ENCODE measurements around the gene AK2. TPM values are rescaled to one million over a fixed set of nuclear protein-coding genes. Genes with fewer than 3 reads are reported as not detected.

AK2 gene
- total RNA-seq, 2 experiments from 2014 or later, result 384 TPM

DNA sequence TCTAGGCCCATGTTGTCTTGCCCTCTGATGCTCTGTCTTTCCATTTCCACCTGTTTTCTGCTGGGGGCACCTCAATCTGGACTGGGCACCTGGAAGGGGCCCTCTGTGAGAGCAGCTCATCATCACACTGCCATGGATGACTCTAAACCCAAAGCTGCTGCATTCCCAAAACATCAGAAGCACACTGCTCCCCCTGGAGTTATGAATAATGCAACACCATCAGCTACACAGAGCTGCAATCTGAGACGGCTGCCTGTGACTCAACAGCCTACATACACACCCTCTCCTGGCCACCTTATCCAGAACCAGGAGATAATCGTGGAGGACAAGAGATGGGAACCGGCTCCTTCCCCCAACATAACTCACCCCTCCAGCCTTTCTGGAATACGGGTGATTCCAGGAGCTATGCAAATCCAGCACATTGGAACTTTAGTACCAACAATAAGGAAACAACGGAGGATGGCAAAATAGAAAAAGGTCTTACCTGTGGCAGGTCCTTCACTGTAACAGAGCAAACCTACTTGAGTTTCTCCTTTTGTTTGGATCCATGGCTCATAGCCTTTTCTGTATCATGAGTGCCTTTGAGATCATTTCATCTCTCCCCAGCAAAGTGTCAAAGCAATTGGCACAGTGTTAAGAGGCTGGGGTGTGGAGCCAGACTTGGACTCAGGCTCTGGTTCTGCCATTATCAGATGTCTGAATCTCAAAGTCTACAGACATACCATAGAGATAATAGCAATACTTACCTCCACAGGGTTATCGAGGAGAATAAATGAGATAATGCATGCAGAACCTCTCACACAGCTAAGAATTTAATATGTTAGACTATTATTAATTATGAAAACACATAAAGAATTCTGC, 29.3 kb downstream of the AK2 start:
- ChIA-PET CTCF (interaction anchor here (1.1 kb wide), 2 partner anchors 10 to 30 kb away, joined by 3 read pairs; no protein-coding TSS in a partner anchor), POLR2A (no interaction called here)

DNA sequence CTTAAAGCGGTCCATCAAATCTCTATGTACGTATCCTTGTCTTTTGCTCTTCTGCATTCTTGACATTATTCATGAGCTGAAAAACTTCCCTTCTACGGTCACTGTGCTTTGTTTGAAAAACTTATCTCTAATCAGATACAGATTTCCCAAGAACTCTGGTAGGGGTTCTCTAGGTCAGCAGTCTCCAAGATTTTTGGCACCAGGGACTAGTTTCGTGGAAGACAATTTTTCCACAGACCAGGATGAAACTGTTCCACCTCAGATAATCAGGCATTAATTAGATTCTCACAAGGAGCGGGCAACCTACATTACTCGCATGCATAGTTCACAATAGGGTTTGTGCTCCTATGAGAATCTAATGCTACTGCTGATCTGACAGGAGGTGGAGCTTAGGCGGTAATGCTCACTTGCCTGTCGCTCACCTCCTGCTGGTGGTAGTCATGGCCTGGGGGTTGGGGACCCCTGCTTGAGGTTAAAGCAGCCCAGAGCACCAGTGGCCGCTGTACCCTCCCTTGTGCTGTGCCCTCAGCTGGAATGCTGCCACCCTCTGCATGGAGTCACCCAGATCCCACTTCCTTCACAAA, 30.8 kb downstream of the AK2 start:
- ChIA-PET CTCF (interaction anchor here (0.9 to 1.4 kb wide), 5 partner anchors 9 to 72 kb away, joined by 3 to 5 read pairs (median 4); no protein-coding TSS in a partner anchor), POLR2A (no interaction called here)

DNA sequence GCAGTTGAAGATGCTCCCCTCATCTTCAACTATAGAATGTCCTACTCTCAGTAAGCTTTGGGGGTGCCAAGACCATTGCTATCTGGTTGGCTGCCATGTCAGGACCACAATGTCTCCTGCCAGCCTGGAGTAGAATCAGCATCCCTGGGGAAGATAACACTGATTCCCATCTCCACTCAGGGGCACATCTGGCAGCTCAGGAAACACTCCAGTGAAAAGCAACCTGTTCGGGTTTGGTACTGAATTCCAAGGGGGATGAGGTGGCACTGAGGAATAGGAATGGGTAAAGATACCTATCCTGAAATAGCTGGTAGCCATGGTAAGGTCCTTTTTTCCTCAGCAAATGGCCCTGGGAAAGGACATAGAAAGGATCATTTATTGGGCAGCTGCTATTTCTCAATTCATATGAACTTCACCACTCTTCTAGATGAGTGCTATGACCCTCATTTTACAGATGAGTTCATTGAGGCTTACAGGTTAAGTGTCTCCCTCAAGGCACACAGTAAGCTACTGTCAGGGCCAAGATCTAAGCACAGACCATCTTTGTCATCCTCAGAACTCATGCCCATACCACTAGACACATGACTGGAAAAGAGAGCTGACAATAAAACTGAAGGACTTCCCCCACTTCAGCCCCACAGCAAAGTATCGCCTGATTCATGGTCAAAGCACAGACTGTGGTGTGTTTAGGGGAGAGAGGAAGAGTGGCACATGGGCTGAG, 31.4 kb downstream of the AK2 start:
- ChIA-PET CTCF (interaction anchor here (0.9 to 1.4 kb wide), 5 partner anchors 9 to 72 kb away, joined by 3 to 5 read pairs (median 4); no protein-coding TSS in a partner anchor), POLR2A (interaction anchor here (1.0 kb wide), 1 partner anchor 42 kb away, joined by 3 read pairs; no protein-coding TSS in a partner anchor)

DNA sequence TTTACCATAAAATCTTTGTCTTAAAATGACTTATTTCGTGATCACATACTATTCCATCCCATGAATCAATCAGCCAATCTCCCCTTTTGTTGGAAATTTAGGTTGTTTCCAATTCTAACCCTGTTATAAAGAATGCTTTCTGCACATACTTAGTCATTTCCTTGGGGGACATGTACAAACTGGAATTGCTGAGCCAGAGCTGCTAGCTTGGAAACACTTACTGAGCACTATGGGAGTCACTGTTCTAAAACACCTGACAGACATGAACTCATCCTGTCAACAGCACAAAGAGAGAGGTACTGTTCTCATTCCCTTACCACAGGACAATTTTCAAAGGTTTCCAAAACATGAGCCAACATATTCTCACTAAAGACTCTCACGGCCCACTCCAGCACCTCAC, 32.1 kb downstream of the AK2 start:
- CTCF ChIA-PET, result interaction anchor here (0.9 to 1.4 kb wide), 3 partner anchors 42 to 71 kb away, joined by 3 to 4 read pairs (median 4); no protein-coding TSS in a partner anchor
- POLR2A ChIA-PET, result interaction anchor here (1.0 kb wide), 1 partner anchor 41 kb away, joined by 3 read pairs; no protein-coding TSS in a partner anchor

DNA sequence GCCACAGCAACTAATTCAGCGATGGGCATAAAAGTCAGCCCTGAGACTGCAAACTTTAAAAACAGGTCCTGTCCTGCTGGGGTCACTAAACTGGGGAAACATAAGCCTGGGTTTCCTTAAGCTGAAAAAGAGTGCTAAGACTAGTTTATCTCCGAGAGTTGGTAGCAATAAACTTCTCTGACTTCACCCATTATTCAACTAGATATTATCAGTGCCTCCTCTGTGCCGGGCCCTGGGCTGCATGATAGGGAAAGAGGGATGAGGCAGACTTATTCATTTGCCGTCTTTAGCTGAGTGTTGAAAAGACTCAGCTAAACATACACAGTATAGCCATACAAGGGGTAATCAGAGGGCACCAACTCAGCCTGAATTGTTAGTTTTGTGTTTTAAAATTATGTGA, 33.0 kb downstream of the AK2 start:
- CTCF ChIA-PET, result interaction anchor here (1.1 kb wide), 1 partner anchor 70 kb away, joined by 3 read pairs; no protein-coding TSS in a partner anchor
- POLR2A ChIA-PET, result no interaction called here

DNA sequence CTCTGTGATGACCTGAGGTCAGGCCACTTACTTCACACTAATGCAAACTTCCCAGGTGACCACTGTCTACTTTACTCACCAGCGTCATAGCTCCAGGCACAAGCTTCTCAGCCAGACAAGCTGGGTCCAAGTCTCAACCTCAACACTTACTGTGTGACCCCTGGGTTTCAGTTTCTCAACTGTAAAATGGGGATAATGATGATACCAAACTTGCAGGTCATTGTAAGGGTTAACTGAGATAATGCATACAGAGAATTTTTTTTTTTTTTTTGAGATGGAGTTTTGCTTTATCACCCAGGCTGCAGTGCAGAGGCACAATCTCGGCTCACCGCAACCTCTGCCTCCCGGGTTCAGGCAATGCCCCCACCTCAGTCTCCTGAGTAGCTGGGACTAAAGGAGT, 34.7 kb downstream of the AK2 start:
- ChIA-PET POLR2A (no interaction called here), CTCF (interaction anchor here (0.7 to 1.0 kb wide), 3 partner anchors 13 to 52 kb away, joined by 3 to 4 read pairs (median 3); no protein-coding TSS in a partner anchor)

DNA sequence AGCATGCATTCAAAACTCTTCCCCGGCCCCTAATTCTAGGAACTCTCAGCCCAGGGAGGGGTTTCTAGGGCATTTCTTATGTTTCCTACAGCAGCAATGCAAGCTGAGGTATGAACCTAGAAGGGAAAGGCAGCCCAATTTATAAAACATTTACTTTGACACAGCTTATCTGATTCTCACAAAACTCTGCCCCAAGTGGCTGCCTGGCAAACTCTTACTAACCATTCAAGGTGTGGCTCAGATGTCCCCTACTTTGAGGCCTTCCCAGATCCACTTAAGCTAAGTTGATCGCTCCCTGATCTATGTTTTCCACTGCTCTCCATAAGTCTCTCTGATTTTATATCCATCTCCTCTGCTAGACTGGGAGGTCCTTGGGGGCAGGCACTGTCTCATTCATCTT, 35.4 kb downstream of the AK2 start:
- ChIA-PET CTCF (interaction anchor here (1.0 kb wide), 1 partner anchor 53 kb away, joined by 3 read pairs; no protein-coding TSS in a partner anchor), POLR2A (no interaction called here)

DNA sequence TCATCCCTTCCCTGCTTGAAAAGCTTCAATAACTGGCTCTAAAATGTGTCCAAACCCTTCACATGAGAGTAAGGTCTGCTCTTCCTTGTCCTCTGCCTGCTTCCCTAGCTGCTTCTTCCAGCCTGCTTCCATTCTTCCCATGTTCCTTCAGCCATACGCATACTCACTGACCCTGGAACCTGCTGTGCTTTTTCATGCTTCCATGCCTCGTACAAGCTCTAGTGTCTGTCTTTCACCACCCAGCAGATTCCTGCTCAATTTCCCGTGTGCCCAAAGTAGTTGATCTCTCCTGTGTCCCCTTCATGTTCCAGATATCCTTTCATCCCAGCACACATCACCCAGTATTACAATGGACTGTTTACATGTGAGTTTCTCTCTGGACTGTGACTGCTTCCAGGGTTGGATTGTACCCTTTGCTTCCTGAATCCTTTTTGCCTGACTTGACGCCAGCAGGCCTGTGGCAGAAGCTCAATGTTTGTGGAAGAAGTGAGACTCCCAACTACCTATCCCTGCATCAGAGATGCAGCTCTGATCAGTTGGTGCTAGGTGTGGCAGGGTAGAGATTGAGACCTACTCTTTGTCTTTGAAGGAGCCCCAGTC, 36.2 kb downstream of the AK2 start:
- ChIA-PET CTCF (no interaction called here), POLR2A (no interaction called here)

DNA sequence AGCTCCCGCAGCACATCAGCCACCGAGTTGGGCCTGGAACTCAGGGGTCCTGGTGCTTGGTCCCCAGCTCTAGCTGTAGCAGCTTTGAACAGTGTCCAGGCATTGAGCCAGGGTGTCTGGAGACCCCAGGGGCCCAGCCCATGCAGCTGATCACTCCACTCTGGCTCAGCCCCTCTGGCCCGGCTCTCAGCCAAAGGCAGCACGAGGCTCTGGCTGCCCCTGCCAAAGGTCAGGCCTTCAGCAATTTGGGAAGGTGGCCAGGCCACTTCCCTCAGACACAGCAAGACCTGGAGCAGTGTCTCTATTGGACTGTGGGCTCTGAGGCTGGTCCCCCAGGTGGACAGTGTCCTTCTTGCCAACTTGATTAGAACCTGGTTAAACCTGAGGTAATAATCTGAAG, 37.7 kb downstream of the AK2 start:
- ChIA-PET POLR2A (no interaction called here), CTCF (no interaction called here)

DNA sequence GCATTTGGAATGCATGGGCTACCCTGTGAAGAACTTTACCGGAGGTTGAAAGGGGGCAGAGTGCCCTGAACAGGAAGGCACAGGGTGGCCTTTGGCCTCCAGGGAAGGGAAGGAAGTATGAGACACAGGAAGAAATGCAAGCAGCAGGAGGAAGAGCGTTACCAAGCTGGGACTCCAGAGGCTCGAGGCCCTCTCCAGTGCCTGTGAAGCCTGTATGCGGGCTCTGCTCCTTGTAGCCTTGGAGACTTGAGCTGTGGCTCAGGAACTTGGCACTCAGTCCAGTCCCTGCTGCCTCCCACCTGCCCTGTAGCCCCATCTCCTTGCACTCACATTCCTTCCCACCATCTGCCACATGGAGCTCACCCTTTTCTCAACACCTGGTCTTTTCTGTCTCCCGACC, 38.6 kb downstream of the AK2 start:
- ChIA-PET CTCF (interaction anchor here (0.6 to 0.9 kb wide), 2 partner anchors 9 to 92 kb away, joined by 3 to 4 read pairs; no protein-coding TSS in a partner anchor), POLR2A (interaction anchor here (0.6 kb wide), 1 partner anchor 130 kb away, joined by 3 read pairs; no protein-coding TSS in a partner anchor)

DNA sequence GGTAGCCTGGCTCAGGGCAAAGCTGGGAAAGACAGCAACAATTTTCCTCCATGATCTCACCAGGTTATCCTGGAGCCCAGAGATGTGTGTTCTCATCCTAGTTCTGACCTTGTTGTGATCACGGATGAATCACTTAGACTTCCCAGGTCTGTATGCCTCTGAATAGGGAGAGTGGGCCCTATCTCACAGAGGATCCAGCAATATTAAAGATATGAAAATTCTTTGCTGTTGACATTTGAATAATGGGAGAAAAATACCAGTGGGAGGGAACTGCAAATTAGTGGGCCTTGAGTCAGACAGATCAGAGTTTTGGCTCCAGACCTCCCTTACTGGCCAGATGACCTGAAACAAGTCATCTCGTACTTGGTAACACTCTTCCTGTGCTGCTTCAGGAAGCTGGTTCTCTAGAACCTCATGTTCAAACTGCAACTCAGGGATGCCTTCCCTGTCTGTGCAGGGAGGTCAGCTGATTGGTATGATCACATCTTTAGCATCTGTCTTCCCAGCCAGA, 39.2 kb downstream of the AK2 start:
- ChIA-PET CTCF (interaction anchor here (0.6 to 2.0 kb wide), 3 partner anchors 8 to 92 kb away, joined by 3 to 5 read pairs (median 4); no protein-coding TSS in a partner anchor), POLR2A (no interaction called here)

DNA sequence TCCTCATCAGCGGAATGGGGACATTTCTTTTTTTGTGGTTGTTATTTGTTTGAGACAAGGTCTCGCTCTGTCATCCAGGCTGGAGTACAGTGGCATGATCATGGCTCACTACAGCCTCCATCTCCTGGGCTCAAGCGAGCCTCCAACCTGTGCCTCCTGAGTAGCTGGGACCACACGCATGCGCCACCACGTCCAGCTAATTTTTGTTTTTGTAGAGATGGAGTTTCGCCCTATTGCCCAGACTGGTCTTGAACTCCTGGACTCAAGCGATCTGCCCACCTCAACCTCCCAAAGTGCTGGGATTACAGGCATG, 43.4 kb downstream of the AK2 start:
- ChIA-PET POLR2A (interaction anchor here (0.8 kb wide), 1 partner anchor 40 kb away, joined by 3 read pairs; no protein-coding TSS in a partner anchor), CTCF (interaction anchor here (0.6 to 1.4 kb wide), 2 partner anchors 9 to 42 kb away, joined by 3 read pairs; no protein-coding TSS in a partner anchor)

DNA sequence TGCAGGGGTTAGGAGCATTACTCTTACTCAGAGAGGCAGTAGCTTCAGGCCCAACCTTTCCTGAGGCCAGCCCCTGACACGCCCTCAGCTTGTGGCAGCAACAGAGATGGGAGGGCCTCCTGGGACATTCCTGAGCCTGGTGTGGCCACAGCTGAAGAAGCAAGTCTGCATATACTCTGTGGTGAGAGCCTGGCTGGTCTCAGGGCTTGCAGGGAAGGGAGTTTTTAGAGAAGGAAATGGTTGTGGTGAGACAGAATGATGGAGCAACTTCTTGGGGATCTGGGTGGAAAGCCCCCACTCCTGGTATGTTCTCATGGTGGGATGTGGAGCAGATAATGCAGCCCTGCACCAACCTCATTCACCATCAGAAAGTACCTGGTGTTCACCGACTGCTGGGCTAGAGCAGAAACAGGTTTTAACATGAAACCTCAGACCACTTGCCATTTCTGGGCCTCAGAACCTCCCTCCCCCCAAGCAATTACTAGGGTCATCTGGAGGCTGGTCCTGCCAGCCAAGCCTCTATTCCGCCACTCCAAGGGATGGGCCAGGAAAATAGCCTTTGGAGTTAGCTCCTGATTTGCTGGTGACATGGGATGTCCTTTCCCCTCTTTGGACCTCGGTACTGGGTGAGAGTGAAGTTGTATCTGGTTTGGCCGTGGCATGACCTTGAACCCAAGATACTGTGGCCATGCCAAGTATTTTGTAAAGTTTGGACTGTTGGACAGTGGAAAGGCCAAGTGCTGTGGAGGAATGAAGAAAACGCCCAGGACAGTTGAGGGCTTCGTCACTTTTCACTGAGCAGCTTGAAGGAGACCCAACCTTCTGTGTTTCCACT, 44.0 kb downstream of the AK2 start:
- ChIA-PET CTCF (interaction anchor here (0.6 kb wide), 1 partner anchor 41 kb away, joined by 3 read pairs; no protein-coding TSS in a partner anchor), POLR2A (interaction anchor here (1.0 to 1.6 kb wide), 3 partner anchors 12 to 28 kb away, joined by 3 to 7 read pairs (median 3); partner anchors contain the start of gene RNF19B)

DNA sequence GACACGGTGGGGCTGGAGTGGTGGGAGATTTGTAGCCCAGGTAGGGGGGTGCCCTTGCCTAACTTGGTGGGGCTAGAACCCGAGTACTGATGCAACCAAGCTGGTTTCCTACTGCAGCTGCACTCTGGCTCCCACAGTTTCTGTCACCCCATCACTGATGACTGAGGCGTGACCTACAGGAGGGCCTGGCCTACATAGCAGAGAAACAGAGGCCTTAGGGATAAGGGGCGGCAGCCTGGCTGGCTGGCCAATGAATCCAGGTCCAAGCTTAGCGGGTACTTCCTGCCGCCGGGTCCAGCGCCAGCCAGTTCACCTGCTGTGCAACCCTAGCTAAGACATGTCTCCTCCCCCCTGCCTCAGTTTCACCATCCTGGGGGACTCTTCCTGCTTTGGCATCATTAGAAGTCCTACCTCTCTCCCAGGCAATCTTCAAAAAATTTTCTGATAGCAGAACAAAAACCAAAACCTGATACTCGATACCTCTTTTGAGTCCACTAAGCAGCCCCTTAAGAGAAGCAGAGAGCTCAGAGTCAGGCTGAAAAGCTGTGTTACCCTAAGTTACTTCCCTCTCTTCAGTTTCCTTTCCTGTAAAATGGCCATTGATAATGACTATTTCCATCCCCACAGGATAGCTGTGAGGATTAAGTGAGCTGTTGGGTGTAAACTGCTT, 44.7 kb downstream of the AK2 start:
- ChIA-PET CTCF (no interaction called here), POLR2A (interaction anchor here (1.0 to 1.6 kb wide), 3 partner anchors 11 to 28 kb away, joined by 3 to 7 read pairs (median 3); partner anchors contain the start of gene RNF19B)

DNA sequence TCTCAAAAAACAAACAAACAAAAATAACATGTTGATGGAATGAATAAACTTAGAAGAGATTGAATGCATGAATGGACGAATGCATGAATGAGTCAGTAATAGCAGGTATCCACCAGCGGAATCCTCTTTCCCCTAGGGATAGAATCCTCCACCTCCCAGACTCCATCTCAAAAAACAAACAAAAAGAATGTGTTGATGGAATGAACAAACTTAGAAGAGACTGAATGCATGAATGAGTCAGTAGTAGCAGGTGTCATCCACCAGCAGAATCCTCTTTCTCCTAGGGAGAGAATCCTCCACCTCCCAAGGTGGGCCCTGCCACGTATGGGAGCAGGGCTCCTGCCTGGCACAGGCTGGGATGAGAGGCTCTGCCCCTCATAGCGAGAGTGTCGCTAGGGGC, 45.3 kb downstream of the AK2 start:
- ChIA-PET POLR2A (interaction anchor here (1.0 to 1.6 kb wide), 2 partner anchors 10 to 27 kb away, joined by 3 to 7 read pairs; partner anchors contain the start of gene RNF19B), CTCF (no interaction called here)

DNA sequence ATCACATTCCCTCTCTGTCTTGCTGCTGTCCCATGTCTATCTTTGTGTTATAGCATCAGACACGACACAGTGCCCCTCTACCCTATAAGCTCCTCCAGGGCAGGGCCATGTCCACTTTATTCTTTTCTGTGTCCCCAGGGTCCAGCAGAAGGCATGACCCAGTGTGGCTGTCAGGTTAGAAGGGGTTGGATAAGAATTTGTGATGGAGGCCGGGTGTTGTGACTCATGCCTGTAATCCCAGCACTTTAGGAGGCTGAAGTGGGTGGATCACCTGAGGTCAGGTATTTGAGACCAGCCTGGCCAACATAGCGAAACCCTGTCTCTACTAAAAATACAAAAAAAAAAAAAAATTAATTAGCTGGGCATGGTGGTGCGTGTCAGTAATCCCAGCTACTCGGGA, 45.8 kb downstream of the AK2 start:
- POLR2A ChIA-PET, result no interaction called here
- CTCF ChIA-PET, result no interaction called here
